Sigmoid colon (tissue), 7 donors: ENCODE data around the gene KCNA2. TPM values are rescaled to one million over a fixed set of nuclear protein-coding genes. Genes with fewer than 3 reads are reported as not detected.
A peak's percentile ranks its signal among the peaks of the same experiment; 100 is the strongest.

Source experiments
- DNase-seq: peaks from one replicate; pipeline ENCODE4 v3.0.0-alpha.2; 2019
- H3K27ac ChIP-seq, 4 donors: fragments of 200-600 bp; sonication (generic); one replicate each; pipeline ENCODE4 v1.5.1; 2016 to 2019; ENCODE audit warnings: mild to moderate bottlenecking in 1 of 4
- H3K27me3 ChIP-seq, 3 donors: fragments of 200-600 bp; sonication (generic); one replicate each; pipeline ENCODE4 v1.5.1; 2019; ENCODE audit warnings: mild to moderate bottlenecking in 1 of 3
- H3K36me3 ChIP-seq, 4 donors: fragments of 200-600 bp; sonication (generic); one replicate each; pipeline ENCODE4 v1.5.1; 2016 to 2019
- H3K4me1 ChIP-seq, 4 donors: fragments of 200-600 bp; sonication (generic); one replicate each; pipeline ENCODE4 v1.5.1; 2017 to 2019
- H3K4me3 ChIP-seq, 4 donors: fragments of 200-600 bp; sonication (generic); one replicate each; pipeline ENCODE4 v1.5.1; 2017 to 2019; ENCODE audit warnings: mild to moderate bottlenecking in 2 of 4, moderate library complexity in 1 of 4
- H3K9me3 ChIP-seq, 4 donors: fragments of 200-600 bp in 3 of 4; sonication (generic) in 3 of 4; one replicate each; pipeline versions ENCODE4 v1.5.1 to v1.6.1; 2013 to 2019
- CTCF ChIP-seq, 4 experiments: fragments of 450-650 bp in 3 of 4; fragments of 200-600 bp in 1 of 4; IDR thresholded peaks; one replicate each; pipeline ENCODE4 v1.5.1; 2016 to 2019; ENCODE audit warnings: antibody characterized with exemption in 4 of 4, mild to moderate bottlenecking in 3 of 4, moderate library complexity in 2 of 4
- EP300 ChIP-seq, 4 donors: sonication (generic); formaldehyde crosslinking; IDR thresholded peaks; one replicate each; pipeline ENCODE4 v1.6.1; 2017; ENCODE audit warnings: antibody characterized with exemption in 4 of 4
- POLR2A ChIP-seq, 2 donors: fragments of 450-650 bp; IDR thresholded peaks; one replicate each; pipeline ENCODE4 v1.6.1; 2016; ENCODE audit warnings: antibody characterized with exemption in 2 of 2, mild to moderate bottlenecking in 2 of 2, moderate library complexity in 2 of 2
- POLR2AphosphoS5 ChIP-seq, 4 donors: sonication (generic); formaldehyde crosslinking; IDR thresholded peaks; one replicate each; pipeline ENCODE4 v1.6.1; 2017; ENCODE audit warnings: antibody characterized with exemption in 4 of 4
- WGBS, 2 donors: extraction: QIAGEN DNeasy Blood & Tissue Kit; methylation state at CpG; one replicate each; pipeline ENCODE4 v1.1.7; 2013; 5-methylcytosine and 5-hydroxymethylcytosine counted together
- intact Hi-C: fragments of 100-400 bp; cut with DNase I; formaldehyde crosslinking; loops from one replicate; pipeline ENCODE4 v1.15.1; 2023
- polyA plus RNA-seq, 3 donors: library from polyadenylated mRNA; stranded (reverse); fragments of 200-250 nt; gene quantifications; one replicate each; pipeline ENCODE4 v1.2.3, GENCODE V29; 2013
- total RNA-seq, 4 donors: library from RNA; depleted of rRNA; stranded (reverse); fragments of >200 nt; gene quantifications; one replicate each; pipeline ENCODE4 v1.1.0, GENCODE V29; 2016
- donor health status: healthy with polysubstance abuse.
- donor health status: Bipolar disorder and iron deficiency.
- donor health status: healthy.

Gene KCNA2
- total and polyA plus RNA-seq, 7 donors, result under 0.01 to 5.8 (median 1.2) TPM; not detected in 1

- Histone ChIP-seq H3K4me3 (no peak overlapping the region), H3K36me3 (no peaks in the 10 kb centered on the region), H3K27me3 (peaks cover 21 to 89% (median 40%) of the 10 kb centered on the region in 3 donors), H3K4me1 (peaks cover 0 to 22% (median 21%) of the 10 kb centered on the region in 4 donors), H3K27ac (no peak overlapping the region), H3K9me3 (no peaks in the 10 kb centered on the region)
- no peak for DNase-seq
- TF ChIP-seq POLR2A (IDR thresholded peaks at IDR 0.05) (no peak), POLR2AphosphoS5 (IDR thresholded peaks at IDR 0.05) (no peak), EP300 (IDR thresholded peaks at IDR 0.05) (no peak), CTCF (IDR thresholded peaks at IDR 0.05) (no peak)
- WGBS, 2 donors, result 81 to 87% methylated on average over 4 of the region's 4 CpGs
- intact Hi-C loops, result no loop called here
Measured at GRCh38 chr1:110610696-110611286, 4.6 kb upstream of the KCNA2 start.

GRCh38 chr1:110610084-110610483, 3.9 kb upstream of the KCNA2 start:
- Histone ChIP-seq H3K36me3 (no peaks in the 10 kb centered on the region), H3K27ac (no peak overlapping the region), H3K27me3 (peaks cover 21 to 83% (median 43%) of the 10 kb centered on the region in 3 donors), H3K4me1 (peaks cover 0 to 26% (median 25%) of the 10 kb centered on the region in 4 donors), H3K4me3 (no peak overlapping the region), H3K9me3 (no peaks in the 10 kb centered on the region)
- intact Hi-C loops, result no loop called here
- TF ChIP-seq POLR2AphosphoS5 (IDR thresholded peaks at IDR 0.05) (no peak), CTCF (IDR thresholded peaks at IDR 0.05) (no peak), EP300 (IDR thresholded peaks at IDR 0.05) (no peak), POLR2A (IDR thresholded peaks at IDR 0.05) (no peak)
- no peak for DNase-seq

GRCh38 chr1:110608247-110608646, 2.1 kb upstream of the KCNA2 start:
- WGBS, 2 donors, result 41 to 64% methylated on average over 13 of the region's 13 CpGs
- intact Hi-C loops, result no loop called here
- Histone ChIP-seq H3K36me3 (no peaks in the 10 kb centered on the region), H3K4me3 (peak overlapping the region in 1 of 4 donors; percentile 54), H3K4me1 (peaks cover 0 to 26% (median 25%) of the 10 kb centered on the region in 4 donors), H3K27me3 (peaks cover 21 to 70% (median 42%) of the 10 kb centered on the region in 3 donors), H3K9me3 (no peaks in the 10 kb centered on the region), H3K27ac (peak overlapping the region in 1 of 4 donors; percentile 60)
- no peak for TF ChIP-seq POLR2A (IDR thresholded peaks at IDR 0.05)
- no peak for DNase-seq

GRCh38 chr1:110607536-110608230, 1.5 kb upstream of the KCNA2 start:
- DNase-seq, result no peak
- Histone ChIP-seq H3K27me3 (peaks cover 21 to 64% (median 38%) of the 10 kb centered on the region in 3 donors), H3K4me1 (peaks cover 0 to 26% (median 25%) of the 10 kb centered on the region in 4 donors)

More at GRCh38 chr1:110607536-110608230, 1.5 kb upstream of the KCNA2 start:
- Histone ChIP-seq H3K4me3 (peak overlapping the region in 3 of 4 donors; percentile 54 to 71 (median 59)), H3K36me3 (no peaks in the 10 kb centered on the region), H3K27ac (peak overlapping the region in 3 of 4 donors; percentile 60 to 71 (median 69)), H3K9me3 (no peaks in the 10 kb centered on the region)
- intact Hi-C loops, result loop anchor here (2.0 kb wide), 1 partner anchor 53 kb away; no protein-coding TSS in a partner anchor
- 7 to 11% methylated on average over 28 of the region's 28 CpGs for WGBS, 2 donors
- TF ChIP-seq EP300 (IDR thresholded peaks at IDR 0.05), result no peak
- no peak for TF ChIP-seq POLR2AphosphoS5 (IDR thresholded peaks at IDR 0.05)
- TF ChIP-seq CTCF (IDR thresholded peaks at IDR 0.05), result no peak
- TF ChIP-seq POLR2A (IDR thresholded peaks at IDR 0.05), result no peak
